ENCODE measurements around the gene GHRH. TPM values are rescaled to one million over a fixed set of nuclear protein-coding genes. Genes with fewer than 3 reads are reported as not detected.

The GHRH gene
- total RNA-seq, 2 experiments from 2014 or later = not detected

DNA sequence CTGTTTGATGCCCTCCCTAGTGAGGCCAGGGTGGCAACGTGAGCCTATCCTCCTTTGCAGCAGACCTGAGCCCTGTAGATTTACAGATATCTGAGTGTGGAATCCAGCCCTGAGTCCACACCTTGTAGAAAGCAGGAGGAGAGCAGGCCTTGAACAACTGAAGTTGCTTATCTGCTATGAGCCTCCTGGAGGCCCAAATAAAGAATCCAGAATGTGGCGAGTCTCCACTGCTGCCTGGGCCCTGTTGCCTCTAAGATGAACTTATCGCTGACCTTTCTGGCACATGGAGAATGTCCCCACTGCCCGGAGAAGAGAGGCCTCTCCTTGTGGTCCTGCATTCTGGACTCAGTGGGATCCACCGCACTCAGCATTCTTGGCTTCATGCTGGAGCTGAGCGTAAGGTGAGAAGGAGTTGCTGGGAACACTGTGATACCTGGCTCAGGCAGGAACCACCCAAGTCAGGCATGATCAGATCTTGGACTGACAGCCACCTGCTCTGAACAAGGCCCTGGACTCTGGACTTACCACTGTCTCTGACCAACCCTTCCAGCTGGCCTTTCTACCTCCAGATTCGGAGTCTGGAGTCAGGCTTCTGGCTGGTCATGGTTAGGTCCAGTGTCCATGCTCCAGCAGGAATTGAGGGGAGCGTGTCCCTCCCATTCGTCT is 22.0 kb upstream of the GHRH start:
- CTCF ChIA-PET = no interaction called here
- POLR2A ChIA-PET = no interaction called here
- ATAC-seq (ENCODE audit: poor library complexity) = no peak
- Histone ChIP-seq H3K4me3 (ENCODE audit: low read length) (no peak overlapping the region), H3K9me3 (ENCODE audit: control insufficient read depth in 1 of 2, insufficient read depth in 1 of 2, low read length in 2 of 2) (no peaks in the 10 kb centered on the region), H3K4me1 (ENCODE audit: insufficient read depth, low read length) (peaks cover under 1% of the 10 kb centered on the region), H3K27me3 (ENCODE audit: control insufficient read depth in 1 of 2, insufficient read depth in 2 of 2, low read length in 2 of 2) (no peaks in the 10 kb centered on the region), H3K27ac (ENCODE audit: low read depth in 1 of 2, low read length in 2 of 2) (no peak overlapping the region), H3K36me3 (ENCODE audit: insufficient read depth, low read length) (no peaks in the 10 kb centered on the region)
- Mint-ChIP-seq H3K27ac (no peak overlapping the region), H3K36me3 (ENCODE audit: low read depth) (peaks cover 1% of the 10 kb centered on the region), H3K4me3 (no peak overlapping the region), H3K9me3 (no peaks in the 10 kb centered on the region), H3K4me1 (ENCODE audit: low read depth) (peaks cover 2% of the 10 kb centered on the region), H3K27me3 (peaks cover 11% of the 10 kb centered on the region)
- no peak for DNase-seq
- TF ChIP-seq, protein P1, sequence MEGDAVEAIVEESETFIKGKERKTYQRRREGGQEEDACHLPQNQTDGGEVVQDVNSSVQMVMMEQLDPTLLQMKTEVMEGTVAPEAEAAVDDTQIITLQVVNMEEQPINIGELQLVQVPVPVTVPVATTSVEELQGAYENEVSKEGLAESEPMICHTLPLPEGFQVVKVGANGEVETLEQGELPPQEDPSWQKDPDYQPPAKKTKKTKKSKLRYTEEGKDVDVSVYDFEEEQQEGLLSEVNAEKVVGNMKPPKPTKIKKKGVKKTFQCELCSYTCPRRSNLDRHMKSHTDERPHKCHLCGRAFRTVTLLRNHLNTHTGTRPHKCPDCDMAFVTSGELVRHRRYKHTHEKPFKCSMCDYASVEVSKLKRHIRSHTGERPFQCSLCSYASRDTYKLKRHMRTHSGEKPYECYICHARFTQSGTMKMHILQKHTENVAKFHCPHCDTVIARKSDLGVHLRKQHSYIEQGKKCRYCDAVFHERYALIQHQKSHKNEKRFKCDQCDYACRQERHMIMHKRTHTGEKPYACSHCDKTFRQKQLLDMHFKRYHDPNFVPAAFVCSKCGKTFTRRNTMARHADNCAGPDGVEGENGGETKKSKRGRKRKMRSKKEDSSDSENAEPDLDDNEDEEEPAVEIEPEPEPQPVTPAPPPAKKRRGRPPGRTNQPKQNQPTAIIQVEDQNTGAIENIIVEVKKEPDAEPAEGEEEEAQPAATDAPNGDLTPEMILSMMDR (IDR thresholded peaks at IDR 0.05) = no peak
- intact Hi-C loops (cut with DNase I, micrococcal nuclease) = no loop called here

DNA sequence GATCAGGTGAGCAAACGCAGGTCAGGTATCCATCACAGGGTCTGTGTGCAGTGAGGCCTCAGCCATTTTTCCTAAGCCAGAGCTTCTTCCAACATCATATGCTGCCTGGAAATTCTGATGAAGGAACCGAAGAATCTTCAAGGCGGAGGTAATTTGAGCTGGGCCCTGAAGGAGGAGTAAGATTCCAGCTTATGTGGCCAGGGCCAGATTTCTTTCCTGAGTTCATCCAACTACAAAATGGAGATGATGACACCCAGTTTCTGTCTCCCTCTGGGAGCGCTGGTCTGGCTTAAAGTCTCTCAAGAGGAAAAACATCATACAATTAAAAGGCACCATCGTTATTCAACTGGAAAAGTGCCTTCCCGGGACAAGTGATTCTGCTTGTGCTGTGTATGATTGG is 20.9 kb upstream of the GHRH start:
- ATAC-seq (ENCODE audit: poor library complexity) (no peak), DNase-seq (no peak)
- intact Hi-C loops (cut with DNase I, micrococcal nuclease) = no loop called here
- H3K36me3 Mint-ChIP-seq (ENCODE audit: low read depth) = no peaks in the 10 kb centered on the region
- no peak overlapping the region for H3K4me3 Mint-ChIP-seq
- TF ChIP-seq, protein P1 (IDR thresholded peaks at IDR 0.05) = no peak
- Histone ChIP-seq H3K27ac (ENCODE audit: low read depth in 1 of 2, low read length in 2 of 2) (no peak overlapping the region), H3K4me1 (ENCODE audit: insufficient read depth, low read length) (no peaks in the 10 kb centered on the region), H3K4me3 (ENCODE audit: low read length) (no peak overlapping the region), H3K27me3 (ENCODE audit: control insufficient read depth in 1 of 2, insufficient read depth in 2 of 2, low read length in 2 of 2) (no peaks in the 10 kb centered on the region), H3K9me3 (ENCODE audit: control insufficient read depth in 1 of 2, insufficient read depth in 1 of 2, low read length in 2 of 2) (no peaks in the 10 kb centered on the region), H3K36me3 (ENCODE audit: insufficient read depth, low read length) (no peaks in the 10 kb centered on the region)
- no peaks in the 10 kb centered on the region for H3K4me1 Mint-ChIP-seq (ENCODE audit: low read depth)
- CTCF ChIA-PET = no interaction called here
- no peaks in the 10 kb centered on the region for H3K9me3 Mint-ChIP-seq
- no peak overlapping the region for H3K27ac Mint-ChIP-seq
- peaks cover 11% of the 10 kb centered on the region for H3K27me3 Mint-ChIP-seq
- POLR2A ChIA-PET = no interaction called here

DNA sequence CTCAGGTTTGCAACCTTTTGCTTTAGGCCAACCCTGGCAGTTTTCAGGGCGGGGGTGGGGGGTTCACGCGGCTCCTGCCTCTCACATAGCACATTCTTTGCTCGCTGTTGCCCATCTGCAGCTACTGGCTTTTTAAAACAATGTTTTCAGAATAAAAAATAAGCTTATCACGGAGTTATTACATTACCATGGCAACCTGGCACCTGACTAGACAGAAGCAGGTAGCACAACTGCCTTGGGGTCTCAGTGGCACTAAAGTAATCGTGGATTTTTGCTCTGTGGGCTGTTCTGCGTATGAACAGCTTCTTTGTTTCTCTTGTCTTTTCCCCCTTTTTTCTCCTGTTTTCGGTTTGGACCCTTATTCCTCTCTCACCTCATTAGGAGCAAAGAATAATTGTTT is 18.8 kb upstream of the GHRH start:
- no peak for DNase-seq
- intact Hi-C loops (cut with DNase I, micrococcal nuclease) = no loop called here
- peaks cover 11% of the 10 kb centered on the region for H3K27me3 Mint-ChIP-seq
- TF ChIP-seq, protein P1 (IDR thresholded peaks at IDR 0.05) = no peak
- Histone ChIP-seq H3K9me3 (ENCODE audit: control insufficient read depth in 1 of 2, insufficient read depth in 1 of 2, low read length in 2 of 2) (no peaks in the 10 kb centered on the region), H3K27ac (ENCODE audit: low read depth in 1 of 2, low read length in 2 of 2) (no peak overlapping the region), H3K4me1 (ENCODE audit: insufficient read depth, low read length) (peaks cover 6% of the 10 kb centered on the region), H3K36me3 (ENCODE audit: insufficient read depth, low read length) (no peaks in the 10 kb centered on the region), H3K27me3 (ENCODE audit: control insufficient read depth in 1 of 2, insufficient read depth in 2 of 2, low read length in 2 of 2) (no peaks in the 10 kb centered on the region), H3K4me3 (ENCODE audit: low read length) (no peak overlapping the region)
- no peaks in the 10 kb centered on the region for H3K36me3 Mint-ChIP-seq (ENCODE audit: low read depth)
- peaks cover 8% of the 10 kb centered on the region for H3K4me1 Mint-ChIP-seq (ENCODE audit: low read depth)
- H3K9me3 Mint-ChIP-seq = no peaks in the 10 kb centered on the region
- no peak overlapping the region for H3K4me3 Mint-ChIP-seq
- CTCF ChIA-PET = no interaction called here
- H3K27ac Mint-ChIP-seq = no peak overlapping the region
- POLR2A ChIA-PET = no interaction called here
- no peak for ATAC-seq (ENCODE audit: poor library complexity)

Measured in CD4-positive, alpha-beta T cell (primary cell).